DND-41 (cell line): Measurements from ENCODE around the gene GFOD1.

ENCODE experiments used
- EZH2 ChIP-seq: IDR thresholded peaks from 3 replicates; pipeline ENCODE4 v1.6.1; 2012; ENCODE audit warnings: borderline replicate concordance, low read depth, mild to moderate bottlenecking, moderate library complexity, low read length, inconsistent platforms; ENCODE audit not compliant: severe bottlenecking
- TF ChIP-seq, protein P1 (sequence below): IDR thresholded peaks from 2 replicates; pipeline ENCODE4 v1.5.1; 2012; ENCODE audit warnings: borderline replicate concordance, low read length, moderate library complexity, mild to moderate bottlenecking; ENCODE audit not compliant: poor library complexity, severe bottlenecking; ENCODE audit errors: extremely low read depth

DNA sequence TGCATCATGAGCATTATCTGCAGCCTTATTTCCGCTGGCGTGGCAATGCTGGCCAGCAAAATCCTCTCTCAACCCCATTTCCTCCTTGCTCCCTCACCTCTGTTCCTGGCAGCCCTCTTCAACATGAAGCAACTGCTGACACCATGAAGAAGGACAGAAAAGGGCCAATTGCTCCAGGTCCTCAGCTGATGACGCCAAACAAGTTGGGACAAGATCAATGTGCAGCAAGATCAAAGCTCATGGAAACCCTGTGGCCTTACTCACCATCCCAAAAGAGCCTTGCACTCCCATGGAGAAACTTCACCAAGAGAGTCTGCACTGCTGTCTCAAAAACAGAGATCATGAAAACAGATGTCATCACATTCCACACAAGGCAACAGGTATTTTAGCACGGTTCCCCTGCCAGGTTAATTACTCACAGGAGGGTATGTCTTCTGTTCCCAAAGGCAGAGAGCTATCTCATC is 7.4 kb downstream of the GFOD1 start:
- TF ChIP-seq, protein P1, sequence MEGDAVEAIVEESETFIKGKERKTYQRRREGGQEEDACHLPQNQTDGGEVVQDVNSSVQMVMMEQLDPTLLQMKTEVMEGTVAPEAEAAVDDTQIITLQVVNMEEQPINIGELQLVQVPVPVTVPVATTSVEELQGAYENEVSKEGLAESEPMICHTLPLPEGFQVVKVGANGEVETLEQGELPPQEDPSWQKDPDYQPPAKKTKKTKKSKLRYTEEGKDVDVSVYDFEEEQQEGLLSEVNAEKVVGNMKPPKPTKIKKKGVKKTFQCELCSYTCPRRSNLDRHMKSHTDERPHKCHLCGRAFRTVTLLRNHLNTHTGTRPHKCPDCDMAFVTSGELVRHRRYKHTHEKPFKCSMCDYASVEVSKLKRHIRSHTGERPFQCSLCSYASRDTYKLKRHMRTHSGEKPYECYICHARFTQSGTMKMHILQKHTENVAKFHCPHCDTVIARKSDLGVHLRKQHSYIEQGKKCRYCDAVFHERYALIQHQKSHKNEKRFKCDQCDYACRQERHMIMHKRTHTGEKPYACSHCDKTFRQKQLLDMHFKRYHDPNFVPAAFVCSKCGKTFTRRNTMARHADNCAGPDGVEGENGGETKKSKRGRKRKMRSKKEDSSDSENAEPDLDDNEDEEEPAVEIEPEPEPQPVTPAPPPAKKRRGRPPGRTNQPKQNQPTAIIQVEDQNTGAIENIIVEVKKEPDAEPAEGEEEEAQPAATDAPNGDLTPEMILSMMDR, result no peak
- TF ChIP-seq EZH2, result no peak
